Adrenal gland (tissue), 19 donors: Measurements from ENCODE around the gene LDLRAP1. TPM values are rescaled to one million over a fixed set of nuclear protein-coding genes. Genes with fewer than 3 reads are reported as not detected.

Experiments
- DNase-seq, 7 donors: peaks; one replicate each; pipeline ENCODE4 v3.0.0-alpha.2; 2019 to 2020
- H3K27ac ChIP-seq, 5 donors: fragments of 200-600 bp; sonication (generic) in 4 of 5; 1 replicate in 3 of 5; 2 replicates in 2 of 5; pipeline versions ENCODE4 v1.5.1 to v1.8.0; 2016 to 2020; ENCODE audit warnings: mild to moderate bottlenecking in 1 of 5
- H3K27me3 ChIP-seq: fragments of 200-600 bp; 2 replicates; pipeline ENCODE4 v1.8.0; 2021
- H3K36me3 ChIP-seq, 2 donors: fragments of 200-600 bp; replicated peaks in 1 of 2; 1 replicate in 1 of 2; 2 replicates in 1 of 2; pipeline versions ENCODE4 v1.5.1 to v1.8.0; 2018 to 2022
- H3K4me1 ChIP-seq, 2 donors: fragments of 200-600 bp; replicated peaks in 1 of 2; 1 replicate in 1 of 2; 2 replicates in 1 of 2; pipeline versions ENCODE4 v1.5.1 to v1.8.0; 2018 to 2021
- H3K4me3 ChIP-seq, 4 donors: fragments of 200-600 bp; sonication (generic) in 3 of 4; one replicate each; pipeline ENCODE4 v1.5.1; 2016 to 2018
- H3K9me3 ChIP-seq, 3 donors: fragments of 200-600 bp; sonication (generic) in 1 of 3; replicated peaks in 1 of 3; 1 replicate in 2 of 3; 2 replicates in 1 of 3; pipeline versions ENCODE4 v1.5.1 to v1.8.0; 2016 to 2021
- POLR2A ChIP-seq, 2 donors: fragments of 450-650 bp; IDR thresholded peaks; one replicate each; pipeline ENCODE4 v1.6.1; 2017; ENCODE audit warnings: antibody characterized with exemption in 2 of 2, mild to moderate bottlenecking in 2 of 2, moderate library complexity in 1 of 2
- WGBS, 4 donors: extraction: QIAGEN DNeasy Blood & Tissue Kit in 2 of 4; methylation state at CpG; one replicate each; pipeline versions ENCODE4 v1.1.5 to v1.1.7; 2013 to 2017; 5-methylcytosine and 5-hydroxymethylcytosine counted together
- intact Hi-C, 2 donors: fragments of 100-400 bp; cut with DNase I; formaldehyde crosslinking; loops; one replicate each; pipeline versions ENCODE4 v1.14.1 to v1.15.0; 2022 to 2023
- long read RNA-seq, 10 donors: library from polyadenylated mRNA in 3 of 10; unstranded in 2 of 10; stranded (forward) in 1 of 10; transcript quantifications; one replicate each; pipeline ENCODE4 v2.0.0 and lab custom pipeline, GENCODE V29; 2021 to 2026
- polyA plus RNA-seq, 3 donors: library from polyadenylated mRNA; stranded (reverse); fragments of 200-250 nt in 2 of 3; fragments of 350-450 nt in 1 of 3; fragmentation: Illumina TruSeq in 1 of 3; extraction: RNeasy Lipid Tissue Mini Kit (QIAGEN cat#74804) in 1 of 3; gene quantifications; one replicate each; pipeline ENCODE4 v1.2.3, GENCODE V29; 2013 to 2014
- total RNA-seq, 9 donors: library from RNA; depleted of rRNA in 4 of 9; stranded (reverse); fragments of >200 nt in 4 of 9; fragments of 120-200 nt in 1 of 9; fragmentation: NEBNext Ultra II Directional in 1 of 9; extraction: Animal tissue kit (Norgen Biotek cat#: 25700) in 1 of 9; gene quantifications; one replicate each; pipeline versions ENCODE4 v1.1.0 to v1.2.4, GENCODE V29; 2013 to 2023
- TF ChIP-seq, protein P1 (sequence below), 6 experiments: fragments of 450-650 bp in 4 of 6; fragments of 200-600 bp in 2 of 6; sonication (generic) in 1 of 6; IDR thresholded peaks; 1 replicate in 5 of 6; 2 replicates in 1 of 6; pipeline versions ENCODE4 v1.5.1 to v1.8.0; 2016 to 2021; ENCODE audit warnings: antibody characterized with exemption in 6 of 6, mild to moderate bottlenecking in 2 of 6, moderate library complexity in 1 of 6
- donor health status: healthy with polysubstance abuse.
- donor health status: Bipolar disorder and iron deficiency.
- donor health status: DM: yes; HTN: yes; CAD: no.
- donor health status: DM: no; HTN: no; CAD: no.
- donor health status: DM: no; HTN: no; CAD: no.
- donor health status: DM: yes; HTN: yes; CAD: no.

The LDLRAP1 gene, protein sequence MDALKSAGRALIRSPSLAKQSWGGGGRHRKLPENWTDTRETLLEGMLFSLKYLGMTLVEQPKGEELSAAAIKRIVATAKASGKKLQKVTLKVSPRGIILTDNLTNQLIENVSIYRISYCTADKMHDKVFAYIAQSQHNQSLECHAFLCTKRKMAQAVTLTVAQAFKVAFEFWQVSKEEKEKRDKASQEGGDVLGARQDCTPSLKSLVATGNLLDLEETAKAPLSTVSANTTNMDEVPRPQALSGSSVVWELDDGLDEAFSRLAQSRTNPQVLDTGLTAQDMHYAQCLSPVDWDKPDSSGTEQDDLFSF
- 10 to 100 TPM in 8 of 9 donors, 1 to 10 TPM in 1; 6.8 to 39.1 (median 28.0) TPM for total RNA-seq
- polyA plus RNA-seq, result 10 to 100 TPM; 19.0 to 25.6 (median 21.4) TPM
- long read RNA-seq, donor 1, transcript LDLRAP1-201 (9 exons, 2,940 nt), result major isoform, 6 of 7 reads
- long read RNA-seq, donor 1, partial matches to known transcripts, result 0 of 7 reads
- long read RNA-seq, donor 1, other reads (novel, unspliced or antisense), result 0 of 7 reads
- long read RNA-seq, donor 2, transcript LDLRAP1-201 (9 exons, 2,940 nt), result major isoform, 7 of 7 reads
- long read RNA-seq, donor 2, partial matches to known transcripts, result 0 of 7 reads
- long read RNA-seq, donor 2, other reads (novel, unspliced or antisense), result 0 of 7 reads
- long read RNA-seq, donor 3, result 0 reads
- long read RNA-seq, donor 4, transcript LDLRAP1-201 (9 exons, 2,940 nt), result major isoform, 12 of 25 reads
- long read RNA-seq, donor 4, partial matches to known transcripts, result 1 of 25 reads
- long read RNA-seq, donor 4, other reads (novel, unspliced or antisense), result 12 of 25 reads
- long read RNA-seq, donor 5, transcript LDLRAP1-201 (9 exons, 2,940 nt), result major isoform, 116 of 143 reads
- long read RNA-seq, donor 5, partial matches to known transcripts, result 4 of 143 reads
- long read RNA-seq, donor 5, other reads (novel, unspliced or antisense), result 23 of 143 reads
- long read RNA-seq, donor 6, transcript LDLRAP1-201 (9 exons, 2,940 nt), result major isoform, 8 of 15 reads
- long read RNA-seq, donor 6, partial matches to known transcripts, result 2 of 15 reads
- long read RNA-seq, donor 6, other reads (novel, unspliced or antisense), result 5 of 15 reads
- long read RNA-seq, donor 7, partial matches to known transcripts, result 0 of 3 reads
- long read RNA-seq, donor 7, other reads (novel, unspliced or antisense), result 0 of 3 reads
- long read RNA-seq, donor 8, partial matches to known transcripts, result 0 of 5 reads
- long read RNA-seq, donor 8, other reads (novel, unspliced or antisense), result 0 of 5 reads
- long read RNA-seq, donor 9, result 0 reads
- long read RNA-seq, donor 10, partial matches to known transcripts, result 0 of 4 reads
- long read RNA-seq, donor 10, other reads (novel, unspliced or antisense), result 0 of 4 reads

DNA sequence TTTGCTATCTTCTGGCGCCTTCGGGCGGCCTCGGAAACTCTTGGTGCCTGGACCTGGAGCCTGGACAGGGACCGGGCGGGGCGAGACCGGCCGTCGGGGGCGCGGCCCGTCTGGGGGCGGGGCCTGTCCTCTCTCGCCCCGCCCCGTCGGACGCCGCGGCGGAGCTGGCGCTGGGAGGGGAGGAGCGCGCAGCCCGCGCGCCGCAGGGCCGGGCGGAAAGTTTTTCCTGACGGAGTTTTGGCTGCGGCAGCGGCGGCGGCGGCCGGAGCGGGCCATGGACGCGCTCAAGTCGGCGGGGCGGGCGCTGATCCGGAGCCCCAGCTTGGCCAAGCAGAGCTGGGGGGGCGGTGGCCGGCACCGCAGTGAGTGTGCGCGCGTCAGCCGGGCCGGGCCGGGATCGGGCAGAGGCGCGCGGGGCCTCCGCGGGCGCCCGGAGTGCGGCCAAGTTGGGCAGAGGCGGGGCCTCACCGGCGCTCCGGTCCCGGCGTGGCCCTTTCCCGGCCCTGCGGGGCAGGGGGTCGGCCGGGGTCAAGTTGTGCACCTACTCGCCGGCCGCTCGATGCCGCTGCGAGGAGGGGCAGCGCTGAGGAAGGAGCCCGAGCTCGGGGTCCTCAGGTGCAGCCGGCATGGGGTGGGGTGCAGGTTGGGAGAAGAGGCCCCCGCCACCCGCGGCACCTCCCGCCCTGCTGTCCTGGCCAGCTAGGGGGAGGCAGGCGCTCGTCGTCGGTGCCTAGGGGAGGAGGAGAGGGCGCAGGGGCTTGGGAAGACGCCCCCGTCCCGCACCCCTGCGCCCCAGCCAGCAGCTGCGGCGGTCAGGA lies at the start of gene LDLRAP1:
LDLRAP1 (plus strand) TSS at position 182 of the 818 bp plus-strand sequence; CDS start at position 275, 93 bp downstream.
- WGBS, 4 donors, result 0 to 1% (median 0%) methylated on average over 29 to 98 of the region's 99 CpGs; no CpG with 5 or more reads in 1 of the 4 donors
- H3K27ac ChIP-seq, result peak within 1 kb of the TSS in 4 of 5 donors; percentile 85 to 96 (median 89)
- intact Hi-C loops, result no loop called here

DNA sequence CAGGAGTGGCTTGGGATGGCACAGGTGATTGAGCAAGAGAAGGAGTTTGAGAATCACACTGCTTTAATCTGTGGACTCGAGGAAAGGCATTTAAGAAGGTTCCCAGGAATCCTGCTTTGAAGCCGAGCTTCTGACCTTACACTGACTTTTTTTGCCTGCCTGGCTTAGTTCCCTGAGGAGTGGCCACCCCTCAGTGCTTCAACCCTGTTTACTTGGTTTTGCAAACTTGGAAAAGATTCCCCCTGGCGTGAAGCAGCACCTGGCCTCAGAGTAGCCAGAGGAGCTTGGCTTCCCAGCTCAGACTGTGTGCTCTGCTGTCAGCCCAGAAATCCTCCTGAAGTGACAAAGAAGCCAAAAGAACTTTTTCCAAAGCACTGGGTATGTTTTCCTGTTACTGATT lies 48.5 kb upstream of the LDLRAP1 start:
- 76 to 92% (median 88%) methylated on average over 3 of the region's 3 CpGs for WGBS, 4 donors
- Histone ChIP-seq H3K4me3 (no peak overlapping the region), H3K4me1 (no peaks in the 10 kb centered on the region), H3K9me3 (no peaks in the 10 kb centered on the region), H3K36me3 (peaks cover 0 to 75% of the 10 kb centered on the region in 2 donors), H3K27me3 (no peaks in the 10 kb centered on the region), H3K27ac (no peak overlapping the region)
- no peak for TF ChIP-seq POLR2A (IDR thresholded peaks at IDR 0.05)
- DNase-seq, result no peak
- intact Hi-C loops, result no loop called here

More for the DNA sequence above, at the start of gene LDLRAP1:
- Histone ChIP-seq H3K9me3 (no peaks in the 10 kb centered on the region), H3K4me1 (peaks cover 0 to 32% of the 10 kb centered on the region in 2 donors), H3K27me3 (no peaks in the 10 kb centered on the region), H3K36me3 (no peaks in the 10 kb centered on the region), H3K4me3 (peak within 1 kb of the TSS; percentile 48 to 95 (median 65))
- peak; percentile 70 to 82 (median 75) for DNase-seq
- TF ChIP-seq, protein P1, sequence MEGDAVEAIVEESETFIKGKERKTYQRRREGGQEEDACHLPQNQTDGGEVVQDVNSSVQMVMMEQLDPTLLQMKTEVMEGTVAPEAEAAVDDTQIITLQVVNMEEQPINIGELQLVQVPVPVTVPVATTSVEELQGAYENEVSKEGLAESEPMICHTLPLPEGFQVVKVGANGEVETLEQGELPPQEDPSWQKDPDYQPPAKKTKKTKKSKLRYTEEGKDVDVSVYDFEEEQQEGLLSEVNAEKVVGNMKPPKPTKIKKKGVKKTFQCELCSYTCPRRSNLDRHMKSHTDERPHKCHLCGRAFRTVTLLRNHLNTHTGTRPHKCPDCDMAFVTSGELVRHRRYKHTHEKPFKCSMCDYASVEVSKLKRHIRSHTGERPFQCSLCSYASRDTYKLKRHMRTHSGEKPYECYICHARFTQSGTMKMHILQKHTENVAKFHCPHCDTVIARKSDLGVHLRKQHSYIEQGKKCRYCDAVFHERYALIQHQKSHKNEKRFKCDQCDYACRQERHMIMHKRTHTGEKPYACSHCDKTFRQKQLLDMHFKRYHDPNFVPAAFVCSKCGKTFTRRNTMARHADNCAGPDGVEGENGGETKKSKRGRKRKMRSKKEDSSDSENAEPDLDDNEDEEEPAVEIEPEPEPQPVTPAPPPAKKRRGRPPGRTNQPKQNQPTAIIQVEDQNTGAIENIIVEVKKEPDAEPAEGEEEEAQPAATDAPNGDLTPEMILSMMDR (IDR thresholded peaks at IDR 0.05), result peak in 2 of 6 experiments; percentile 8 to 10
- peak; percentile 75 to 90 for TF ChIP-seq POLR2A (IDR thresholded peaks at IDR 0.05)

DNA sequence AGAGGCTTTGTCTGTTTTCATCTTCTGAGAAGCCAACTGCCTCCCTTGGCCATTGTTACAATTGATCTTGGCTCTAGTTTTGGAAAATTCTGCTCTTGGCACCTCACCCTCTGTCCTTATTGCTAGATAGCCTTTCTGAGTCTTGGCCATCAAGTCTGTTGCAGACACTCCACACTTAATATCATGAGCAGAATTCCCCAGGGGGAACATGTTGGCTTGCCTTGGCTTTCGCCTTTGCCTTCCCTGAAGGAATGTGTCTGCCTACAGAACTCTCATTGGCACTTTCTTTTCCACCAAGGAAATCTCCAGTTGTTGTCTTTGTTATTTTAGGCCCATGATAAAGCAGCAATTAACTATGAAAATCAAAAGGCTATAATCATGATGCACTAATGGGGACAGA lies 42.7 kb upstream of the LDLRAP1 start:
- Histone ChIP-seq H3K9me3 (no peaks in the 10 kb centered on the region), H3K27me3 (no peaks in the 10 kb centered on the region), H3K4me3 (no peak overlapping the region), H3K4me1 (peaks cover 0 to 8% of the 10 kb centered on the region in 2 donors), H3K36me3 (peaks cover 0 to 31% of the 10 kb centered on the region in 2 donors), H3K27ac (no peak overlapping the region)
- DNase-seq, result peak in 3 of 7 donors; percentile 34 to 54 (median 38)
- intact Hi-C loops, result no loop called here
- 73 to 87% (median 80%) methylated on average over 1 of the region's 1 CpG for WGBS, 4 donors
- no peak for TF ChIP-seq POLR2A (IDR thresholded peaks at IDR 0.05)
- TF ChIP-seq, protein P1 (IDR thresholded peaks at IDR 0.05), result no peak
